ENCODE results near the gene IL1R2.

DNA sequence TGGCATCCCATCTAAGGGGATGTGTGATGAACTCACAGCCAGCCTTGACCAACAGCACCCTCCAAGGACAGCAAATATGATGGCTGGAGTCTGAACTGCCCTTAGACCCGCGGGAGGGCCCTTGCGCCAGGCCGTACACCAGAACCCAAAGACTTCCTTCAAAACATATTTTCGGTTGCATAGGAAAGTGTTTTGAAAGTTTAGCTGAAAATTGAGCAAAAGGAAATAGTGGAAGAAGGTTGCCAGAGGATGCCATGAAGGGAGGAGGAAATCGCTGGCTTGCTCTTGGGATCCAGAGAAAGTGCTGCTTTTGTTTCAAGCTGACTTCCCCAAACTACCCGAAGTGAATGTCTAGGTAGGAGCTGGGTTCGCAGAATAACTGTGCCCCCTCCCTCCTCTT lies 61.3 kb downstream of the IL1R2 start:
- TF ChIP-seq CEBPB (IDR thresholded peaks at IDR 0.05), result no peak
- TF ChIP-seq, protein P1, sequence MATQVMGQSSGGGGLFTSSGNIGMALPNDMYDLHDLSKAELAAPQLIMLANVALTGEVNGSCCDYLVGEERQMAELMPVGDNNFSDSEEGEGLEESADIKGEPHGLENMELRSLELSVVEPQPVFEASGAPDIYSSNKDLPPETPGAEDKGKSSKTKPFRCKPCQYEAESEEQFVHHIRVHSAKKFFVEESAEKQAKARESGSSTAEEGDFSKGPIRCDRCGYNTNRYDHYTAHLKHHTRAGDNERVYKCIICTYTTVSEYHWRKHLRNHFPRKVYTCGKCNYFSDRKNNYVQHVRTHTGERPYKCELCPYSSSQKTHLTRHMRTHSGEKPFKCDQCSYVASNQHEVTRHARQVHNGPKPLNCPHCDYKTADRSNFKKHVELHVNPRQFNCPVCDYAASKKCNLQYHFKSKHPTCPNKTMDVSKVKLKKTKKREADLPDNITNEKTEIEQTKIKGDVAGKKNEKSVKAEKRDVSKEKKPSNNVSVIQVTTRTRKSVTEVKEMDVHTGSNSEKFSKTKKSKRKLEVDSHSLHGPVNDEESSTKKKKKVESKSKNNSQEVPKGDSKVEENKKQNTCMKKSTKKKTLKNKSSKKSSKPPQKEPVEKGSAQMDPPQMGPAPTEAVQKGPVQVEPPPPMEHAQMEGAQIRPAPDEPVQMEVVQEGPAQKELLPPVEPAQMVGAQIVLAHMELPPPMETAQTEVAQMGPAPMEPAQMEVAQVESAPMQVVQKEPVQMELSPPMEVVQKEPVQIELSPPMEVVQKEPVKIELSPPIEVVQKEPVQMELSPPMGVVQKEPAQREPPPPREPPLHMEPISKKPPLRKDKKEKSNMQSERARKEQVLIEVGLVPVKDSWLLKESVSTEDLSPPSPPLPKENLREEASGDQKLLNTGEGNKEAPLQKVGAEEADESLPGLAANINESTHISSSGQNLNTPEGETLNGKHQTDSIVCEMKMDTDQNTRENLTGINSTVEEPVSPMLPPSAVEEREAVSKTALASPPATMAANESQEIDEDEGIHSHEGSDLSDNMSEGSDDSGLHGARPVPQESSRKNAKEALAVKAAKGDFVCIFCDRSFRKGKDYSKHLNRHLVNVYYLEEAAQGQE (IDR thresholded peaks at IDR 0.05; ENCODE audit: low read depth), result no peak
- TF ChIP-seq EP300 (IDR thresholded peaks at IDR 0.05; ENCODE audit: borderline replicate concordance), result no peak
- no peak for TF ChIP-seq RAD21 (IDR thresholded peaks at IDR 0.05; ENCODE audit: low read depth)
- no peak for TF ChIP-seq YY1 (IDR thresholded peaks at IDR 0.05; ENCODE audit: low read depth)
- TF ChIP-seq FOXM1 (IDR thresholded peaks at IDR 0.05; ENCODE audit: borderline replicate concordance, low read depth), result no peak
- TF ChIP-seq TAF1 (IDR thresholded peaks at IDR 0.05; ENCODE audit: low read depth), result no peak
- no peak for TF ChIP-seq TCF12 (IDR thresholded peaks at IDR 0.05; ENCODE audit: low read depth)
- TF ChIP-seq, protein P2, sequence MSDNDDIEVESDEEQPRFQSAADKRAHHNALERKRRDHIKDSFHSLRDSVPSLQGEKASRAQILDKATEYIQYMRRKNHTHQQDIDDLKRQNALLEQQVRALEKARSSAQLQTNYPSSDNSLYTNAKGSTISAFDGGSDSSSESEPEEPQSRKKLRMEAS (IDR thresholded peaks at IDR 0.05), result no peak

Data from Ishikawa (cell line).